Measurements from ENCODE around the gene FAM110C.
"Not testable (repeated sequence)": the region's sequence is repeated elsewhere in the genome, so short reads cannot be mapped to it uniquely, and the experiment has no call there.

Gene FAM110C

GRCh38 chr2:33620-34019 lies 12.7 kb downstream of the FAM110C start:
- no peak for DNase-seq (ENCODE audit: low spot score)
- in situ Hi-C loops (cut with MboI; ENCODE audit: low pct_unique_long_range_greater_than_20kb, low sequenced_read_pairs, unreplicated experiment), result no loop called here
- no peak for TF ChIP-seq CTCF (IDR thresholded peaks at IDR 0.05; ENCODE audit: extremely low read depth, insufficient read depth, missing control alignments)

- in situ Hi-C loops (cut with MboI; ENCODE audit: low pct_unique_long_range_greater_than_20kb, low sequenced_read_pairs, unreplicated experiment), result no loop called here
- no peak for TF ChIP-seq CTCF (IDR thresholded peaks at IDR 0.05; ENCODE audit: extremely low read depth, insufficient read depth, missing control alignments)
- no peak for DNase-seq (ENCODE audit: low spot score)
Observed at GRCh38 chr2:32068-32467, 14.2 kb downstream of the FAM110C start.

- DNase-seq (ENCODE audit: low spot score), result no peak
- in situ Hi-C loops (cut with MboI; ENCODE audit: low pct_unique_long_range_greater_than_20kb, low sequenced_read_pairs, unreplicated experiment), result no loop called here
- no peak for TF ChIP-seq CTCF (IDR thresholded peaks at IDR 0.05; ENCODE audit: extremely low read depth, insufficient read depth, missing control alignments)
Observed at GRCh38 chr2:29253-29652, 17.1 kb downstream of the FAM110C start.

- no peak for TF ChIP-seq CTCF (IDR thresholded peaks at IDR 0.05; ENCODE audit: extremely low read depth, insufficient read depth, missing control alignments)
- no peak for DNase-seq (ENCODE audit: low spot score)
- in situ Hi-C loops (cut with MboI; ENCODE audit: low pct_unique_long_range_greater_than_20kb, low sequenced_read_pairs, unreplicated experiment), result no loop called here
Observed at GRCh38 chr2:28406-28975, 17.8 kb downstream of the FAM110C start.

- in situ Hi-C loops (cut with MboI; ENCODE audit: low pct_unique_long_range_greater_than_20kb, low sequenced_read_pairs, unreplicated experiment), result no loop called here
- DNase-seq (ENCODE audit: low spot score), result no peak
- TF ChIP-seq CTCF (IDR thresholded peaks at IDR 0.05; ENCODE audit: extremely low read depth, insufficient read depth, missing control alignments), result no peak
Observed at GRCh38 chr2:26891-27290, 19.4 kb downstream of the FAM110C start.

GRCh38 chr2:25543-25942 lies 20.8 kb downstream of the FAM110C start:
- no peak for TF ChIP-seq CTCF (IDR thresholded peaks at IDR 0.05; ENCODE audit: extremely low read depth, insufficient read depth, missing control alignments)
- no peak for DNase-seq (ENCODE audit: low spot score)
- in situ Hi-C loops (cut with MboI; ENCODE audit: low pct_unique_long_range_greater_than_20kb, low sequenced_read_pairs, unreplicated experiment), result no loop called here

GRCh38 chr2:24591-24990 lies 21.7 kb downstream of the FAM110C start:
- DNase-seq (ENCODE audit: low spot score); in situ Hi-C loops (cut with MboI; ENCODE audit: low pct_unique_long_range_greater_than_20kb, low sequenced_read_pairs, unreplicated experiment): not testable (repeated sequence)

Data from GM13977 (cell line).